Stimulated activated naive CD8-positive, alpha-beta T cell treated with anti-CD3 and anti-CD28 coated beads, Interleukin-15, Interleukin-2, amounts not matched to agents 100 ng/mL and 50 ng/mL, for 24 hours (primary cell): ENCODE measurements around the gene HOXA10.

Experiments
- H3K27ac Mint-ChIP-seq: one replicate; pipeline ENCODE4 v1.8.0; 2021; ENCODE audit warnings: mild to moderate bottlenecking, mixed read lengths
- H3K27me3 Mint-ChIP-seq: one replicate; pipeline ENCODE4 v1.8.0; 2021; ENCODE audit warnings: mixed read lengths
- H3K36me3 Mint-ChIP-seq: one replicate; pipeline ENCODE4 v1.8.0; 2021; ENCODE audit warnings: low read depth, mixed read lengths
- H3K4me1 Mint-ChIP-seq: one replicate; pipeline ENCODE4 v1.8.0; 2021; ENCODE audit warnings: low read depth, mixed read lengths
- H3K4me3 Mint-ChIP-seq: one replicate; pipeline ENCODE4 v1.8.0; 2021; ENCODE audit warnings: mild to moderate bottlenecking, mixed read lengths
- H3K9me3 Mint-ChIP-seq: one replicate; pipeline ENCODE4 v1.8.0; 2021; ENCODE audit warnings: mixed read lengths

Gene HOXA10

DNA sequence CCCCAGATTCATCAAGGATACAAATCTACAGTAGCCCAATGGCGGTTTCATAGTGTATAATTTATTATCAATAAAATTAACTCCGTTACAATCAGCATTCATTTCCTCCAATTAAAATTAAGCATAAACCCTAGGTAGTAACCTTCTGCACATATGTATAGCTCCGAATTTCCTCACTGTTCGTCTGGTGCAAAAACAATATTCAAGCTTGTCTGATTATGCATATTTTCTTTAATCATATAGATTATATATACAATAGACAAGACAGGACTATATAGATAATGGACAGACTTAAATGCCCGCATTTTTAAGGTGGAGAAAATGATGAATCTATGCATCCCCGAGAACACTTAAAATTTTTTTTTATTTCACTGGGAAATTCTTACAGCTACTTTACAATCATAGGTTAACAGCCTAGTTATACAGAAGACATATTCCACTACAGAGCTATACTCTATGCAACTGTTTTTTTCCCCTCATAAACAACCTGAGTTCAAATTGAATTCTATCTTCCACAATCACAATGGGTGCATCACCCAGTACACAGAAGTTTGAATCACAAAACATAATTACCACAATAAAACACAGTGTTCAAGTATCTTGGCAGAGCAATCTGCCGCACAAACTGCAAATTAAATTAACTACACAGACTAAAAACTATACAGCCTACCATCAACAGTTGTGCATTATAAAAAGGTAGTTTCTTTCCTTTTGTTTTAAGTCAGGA, 11.4 kb downstream of the HOXA10 start:
- Mint-ChIP-seq H3K27ac (no peak overlapping the region), H3K4me3 (no peak overlapping the region), H3K4me1 (peaks cover 48% of the 10 kb centered on the region), H3K36me3 (no peaks in the 10 kb centered on the region), H3K27me3 (peaks cover 81% of the 10 kb centered on the region), H3K9me3 (no peaks in the 10 kb centered on the region)

DNA sequence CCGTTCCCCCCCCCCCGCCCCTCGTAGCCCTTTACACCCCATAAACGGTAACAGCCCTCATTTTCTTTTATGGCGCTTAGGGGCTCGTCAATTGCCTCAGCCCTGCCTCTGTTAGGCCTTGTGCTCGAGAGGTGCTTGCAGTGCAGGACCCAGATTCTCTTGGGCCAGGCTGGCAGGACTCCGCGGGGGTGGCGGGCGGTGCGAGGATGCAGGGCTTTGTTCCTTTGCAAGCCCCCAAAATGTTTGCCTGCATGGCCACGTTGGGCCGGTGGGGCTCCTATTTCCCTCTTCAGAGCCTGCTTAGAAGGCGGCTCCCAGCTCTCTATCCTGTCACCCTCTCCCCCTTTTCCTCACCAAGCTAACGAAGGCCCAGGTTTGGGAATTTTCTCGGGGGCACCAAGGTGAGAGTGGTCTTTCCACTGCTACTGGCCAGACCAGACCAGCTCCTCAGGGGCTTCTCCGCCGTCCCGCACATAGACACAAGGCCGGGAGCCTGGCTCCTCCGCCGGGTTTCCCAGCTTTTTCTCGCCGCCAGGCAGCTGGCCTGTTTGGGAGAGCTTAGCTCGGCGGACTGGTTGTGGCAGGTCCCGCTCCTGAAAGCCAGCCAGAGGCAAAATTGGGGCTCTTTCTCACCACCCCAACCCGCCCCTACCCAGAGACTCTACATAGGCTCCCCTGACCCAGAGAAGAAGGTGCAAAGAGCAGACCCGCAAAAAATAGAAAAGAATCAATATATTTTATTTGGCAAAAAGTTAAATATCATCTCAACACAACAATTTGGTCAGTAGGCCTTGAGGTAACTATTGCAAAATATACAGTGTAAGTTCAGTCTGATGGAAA, 12.2 kb downstream of the HOXA10 start:
- H3K4me1 Mint-ChIP-seq = peaks cover 48% of the 10 kb centered on the region

DNA sequence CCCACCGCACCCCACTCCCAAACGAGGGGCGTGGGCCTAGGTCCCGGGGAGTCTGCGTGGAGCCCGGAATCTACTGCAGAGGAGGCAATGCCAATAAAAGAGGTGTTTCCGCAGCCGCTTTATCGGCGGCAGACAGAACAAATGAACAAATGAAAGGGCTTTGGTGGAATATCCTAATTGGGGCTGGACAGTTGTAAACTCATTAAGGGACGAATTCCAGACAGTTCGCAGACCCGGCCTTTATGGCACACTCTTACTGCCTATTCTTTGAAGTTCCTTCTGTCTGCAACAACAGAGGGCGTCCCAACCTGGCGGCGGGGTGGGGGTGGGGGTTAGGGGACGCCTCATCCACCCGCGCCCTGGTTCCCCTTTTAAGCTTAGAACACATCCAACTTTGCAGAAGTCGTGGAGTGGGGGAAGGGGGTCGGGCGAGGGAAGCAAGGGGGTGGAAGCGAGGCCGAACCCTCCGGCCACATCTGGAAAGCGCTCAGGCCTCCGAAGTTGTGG, 12.9 kb downstream of the HOXA10 start:
- Mint-ChIP-seq H3K4me1 (peaks cover 51% of the 10 kb centered on the region), H3K4me3 (peak overlapping the region; percentile 76), H3K36me3 (no peaks in the 10 kb centered on the region), H3K27ac (no peak overlapping the region), H3K9me3 (no peaks in the 10 kb centered on the region), H3K27me3 (peaks cover 80% of the 10 kb centered on the region)

More for the DNA sequence above, 12.2 kb downstream of the HOXA10 start:
- Mint-ChIP-seq H3K36me3 (no peaks in the 10 kb centered on the region), H3K27me3 (peaks cover 81% of the 10 kb centered on the region), H3K4me3 (no peak overlapping the region), H3K27ac (no peak overlapping the region), H3K9me3 (no peaks in the 10 kb centered on the region)

DNA sequence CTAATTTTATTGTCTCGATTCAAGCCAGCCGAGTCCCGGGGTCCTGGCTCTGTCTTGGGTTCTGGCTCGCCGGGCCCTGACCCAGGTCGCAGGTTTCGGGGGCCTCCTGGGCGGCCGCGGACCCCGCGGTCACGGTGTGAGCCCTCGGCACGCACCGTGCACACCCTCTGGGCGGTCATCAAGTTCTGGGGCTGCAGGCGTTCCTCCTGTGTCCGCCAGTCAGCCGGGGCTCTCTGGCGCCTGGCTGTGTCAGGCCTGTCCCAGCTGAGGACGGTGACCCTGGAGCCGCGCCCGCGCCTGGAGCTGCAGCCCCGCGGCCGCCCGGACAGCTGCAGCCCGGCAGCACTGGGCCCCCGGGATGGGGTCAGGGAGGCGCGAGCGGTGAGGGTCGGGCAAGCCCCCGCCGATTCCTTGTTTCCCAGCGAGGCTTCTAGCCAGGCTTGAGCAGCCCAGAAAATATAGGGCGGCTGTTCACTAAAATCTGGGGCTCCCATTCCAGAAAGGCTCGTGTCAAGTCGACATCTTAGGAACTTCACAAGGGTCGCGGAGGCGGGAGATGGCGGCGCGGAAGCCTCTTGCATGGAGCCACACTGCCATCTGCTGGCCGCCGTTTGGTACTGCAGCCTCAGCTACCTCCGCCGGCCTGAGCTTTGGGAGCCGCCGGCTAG, 13.4 kb downstream of the HOXA10 start:
- Mint-ChIP-seq H3K27ac (no peak overlapping the region), H3K27me3 (peaks cover 81% of the 10 kb centered on the region), H3K36me3 (no peaks in the 10 kb centered on the region), H3K9me3 (no peaks in the 10 kb centered on the region), H3K4me1 (peaks cover 49% of the 10 kb centered on the region), H3K4me3 (peak overlapping the region; percentile 76)

DNA sequence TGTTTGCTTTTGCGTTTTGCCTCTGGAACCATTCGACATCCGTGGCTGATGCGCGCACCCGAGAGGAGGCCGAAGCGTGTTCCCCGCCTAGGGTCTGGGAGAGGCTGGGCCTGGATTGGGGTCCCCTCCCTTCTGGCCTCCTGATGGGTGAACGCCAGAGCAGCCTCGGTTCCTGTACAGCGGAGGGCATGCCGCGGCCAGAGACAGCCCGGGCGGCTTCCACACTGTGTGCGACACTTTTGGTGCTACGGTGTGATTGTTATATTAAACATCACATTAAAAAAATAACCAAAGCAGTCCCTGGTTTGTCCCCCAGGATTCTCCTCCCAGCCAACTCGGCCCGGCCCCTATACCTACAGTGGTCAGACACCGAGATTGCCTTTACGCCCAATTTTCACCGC, 14.0 kb downstream of the HOXA10 start:
- peaks cover 83% of the 10 kb centered on the region for H3K27me3 Mint-ChIP-seq
- H3K36me3 Mint-ChIP-seq = no peaks in the 10 kb centered on the region
- H3K4me1 Mint-ChIP-seq = peaks cover 51% of the 10 kb centered on the region
- no peak overlapping the region for H3K27ac Mint-ChIP-seq
- H3K4me3 Mint-ChIP-seq = peak overlapping the region; percentile 40
- no peaks in the 10 kb centered on the region for H3K9me3 Mint-ChIP-seq

DNA sequence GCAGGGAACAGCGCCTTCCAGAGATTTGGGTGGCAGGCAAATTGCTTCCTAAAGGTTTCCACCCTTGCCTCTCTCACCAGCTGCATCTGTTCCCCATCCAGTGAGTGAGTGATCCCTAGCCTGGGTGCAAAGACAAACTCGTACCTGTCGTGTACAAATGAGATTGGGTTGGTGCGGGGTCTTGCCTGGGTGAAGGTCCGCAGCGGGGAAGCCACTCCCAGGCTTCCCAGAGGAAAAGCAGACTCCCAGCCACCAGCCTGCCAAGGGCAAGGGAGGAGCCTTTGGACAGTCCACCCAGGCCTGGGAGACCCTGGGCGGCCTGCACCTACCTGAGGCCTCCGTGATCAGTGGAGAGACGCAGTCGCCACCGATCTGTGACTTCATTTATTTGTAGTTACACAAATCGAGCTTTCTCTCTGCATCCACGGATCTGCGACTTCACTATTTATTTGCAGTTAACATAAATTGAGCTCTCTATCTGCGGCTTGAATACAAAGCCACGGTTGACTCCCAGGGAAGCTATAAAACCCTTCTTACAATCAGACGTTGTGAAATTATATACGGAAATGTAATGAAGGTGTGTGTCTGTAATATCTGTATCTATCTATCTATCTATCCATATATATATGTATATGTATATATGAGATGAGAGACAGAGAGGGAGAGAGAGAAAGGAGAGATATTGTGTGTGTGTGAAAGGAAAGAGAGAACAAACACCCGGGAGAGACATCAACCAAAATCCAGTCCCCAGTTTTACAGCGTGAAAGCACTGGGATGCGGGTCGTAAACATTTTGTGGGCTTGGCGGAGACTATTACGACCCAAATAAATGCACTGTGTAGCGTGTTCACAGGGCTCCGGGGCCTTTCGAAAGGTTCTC, 14.6 kb downstream of the HOXA10 start:
- Mint-ChIP-seq H3K27ac (no peak overlapping the region), H3K4me3 (peak overlapping the region; percentile 40), H3K36me3 (no peaks in the 10 kb centered on the region), H3K27me3 (peaks cover 85% of the 10 kb centered on the region), H3K9me3 (no peaks in the 10 kb centered on the region), H3K4me1 (peaks cover 54% of the 10 kb centered on the region)

DNA sequence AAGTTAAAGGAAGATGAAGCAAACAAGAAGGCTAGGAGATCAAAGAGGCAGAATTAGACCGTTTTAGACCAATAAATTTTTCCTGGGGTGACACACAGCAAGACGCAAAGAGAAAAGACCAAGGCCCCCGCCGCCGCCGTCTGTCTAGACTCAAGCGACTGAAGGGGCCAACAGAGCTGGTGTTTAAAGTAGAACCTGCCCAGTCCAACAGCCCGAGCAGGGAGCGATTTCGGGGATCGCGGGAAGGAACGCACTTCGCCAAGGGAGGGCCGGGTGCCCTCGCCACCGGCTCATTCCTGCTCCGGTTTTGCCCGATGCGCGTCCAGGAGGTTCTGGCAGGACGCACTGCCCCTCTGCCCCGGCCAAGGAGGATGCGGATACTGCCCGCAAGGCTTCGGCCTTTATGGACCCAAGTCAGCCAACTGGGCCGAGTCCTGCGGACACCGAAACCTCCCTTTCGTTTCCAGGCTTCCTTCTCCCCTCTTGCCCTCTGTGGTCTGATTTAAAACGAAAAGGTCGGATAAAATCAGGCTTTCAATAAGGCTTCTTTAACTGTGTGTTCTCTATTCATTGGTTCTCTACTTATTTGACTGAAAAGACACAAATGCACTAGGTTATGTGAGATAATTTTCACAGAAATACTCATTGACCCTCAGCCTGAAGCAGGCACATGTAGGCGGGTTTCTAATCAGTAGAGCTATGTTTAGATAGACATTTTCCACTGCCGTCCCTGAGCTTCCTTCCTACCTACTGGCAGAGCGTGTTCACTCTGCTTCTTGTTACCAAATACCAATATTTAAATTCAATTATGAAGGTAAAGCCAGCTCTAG, 15.5 kb downstream of the HOXA10 start:
- H3K4me1 Mint-ChIP-seq = peaks cover 52% of the 10 kb centered on the region
- peak overlapping the region; percentile 41 for H3K4me3 Mint-ChIP-seq
- no peaks in the 10 kb centered on the region for H3K9me3 Mint-ChIP-seq
- no peaks in the 10 kb centered on the region for H3K36me3 Mint-ChIP-seq
- H3K27me3 Mint-ChIP-seq = peaks cover 86% of the 10 kb centered on the region
- H3K27ac Mint-ChIP-seq = peak overlapping the region; percentile 36

DNA sequence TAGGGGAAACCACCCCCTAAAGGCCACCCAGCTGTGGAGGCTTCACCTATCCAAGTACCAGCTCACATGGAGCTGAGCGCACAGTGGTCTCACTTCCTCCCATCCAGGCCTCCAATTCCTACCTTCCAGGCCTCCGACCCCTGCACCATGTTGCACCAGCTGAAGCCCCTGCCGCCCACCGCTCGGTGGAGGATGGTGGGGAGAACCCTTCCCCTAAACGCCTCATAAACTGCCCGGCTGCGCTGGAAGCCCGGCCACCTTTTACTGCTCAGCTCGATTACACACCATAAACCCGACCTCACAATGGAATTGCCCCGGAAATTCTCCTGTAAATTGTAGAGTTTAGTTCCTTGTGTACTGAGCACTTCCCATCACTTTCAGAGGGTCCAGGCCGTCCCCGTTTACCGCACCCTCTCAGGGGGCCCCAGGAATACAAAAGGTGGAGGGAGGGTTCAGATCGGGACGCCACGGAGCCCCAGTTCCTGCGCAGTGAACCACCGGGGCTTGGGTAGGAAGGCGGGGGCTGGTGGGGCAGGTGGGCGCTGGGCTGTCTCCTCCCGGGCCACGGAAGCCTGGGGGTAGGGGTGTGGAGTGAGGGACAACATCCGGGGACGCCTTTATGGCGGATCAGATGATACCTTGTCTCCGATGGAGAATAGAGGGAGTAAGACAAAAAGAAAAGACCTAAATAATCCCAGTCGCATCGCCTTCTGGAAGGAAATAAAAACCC, 16.3 kb downstream of the HOXA10 start:
- Mint-ChIP-seq H3K9me3 (no peaks in the 10 kb centered on the region), H3K36me3 (no peaks in the 10 kb centered on the region), H3K4me3 (peak overlapping the region; percentile 15), H3K4me1 (peaks cover 51% of the 10 kb centered on the region), H3K27ac (peak overlapping the region; percentile 32), H3K27me3 (peaks cover 86% of the 10 kb centered on the region)

DNA sequence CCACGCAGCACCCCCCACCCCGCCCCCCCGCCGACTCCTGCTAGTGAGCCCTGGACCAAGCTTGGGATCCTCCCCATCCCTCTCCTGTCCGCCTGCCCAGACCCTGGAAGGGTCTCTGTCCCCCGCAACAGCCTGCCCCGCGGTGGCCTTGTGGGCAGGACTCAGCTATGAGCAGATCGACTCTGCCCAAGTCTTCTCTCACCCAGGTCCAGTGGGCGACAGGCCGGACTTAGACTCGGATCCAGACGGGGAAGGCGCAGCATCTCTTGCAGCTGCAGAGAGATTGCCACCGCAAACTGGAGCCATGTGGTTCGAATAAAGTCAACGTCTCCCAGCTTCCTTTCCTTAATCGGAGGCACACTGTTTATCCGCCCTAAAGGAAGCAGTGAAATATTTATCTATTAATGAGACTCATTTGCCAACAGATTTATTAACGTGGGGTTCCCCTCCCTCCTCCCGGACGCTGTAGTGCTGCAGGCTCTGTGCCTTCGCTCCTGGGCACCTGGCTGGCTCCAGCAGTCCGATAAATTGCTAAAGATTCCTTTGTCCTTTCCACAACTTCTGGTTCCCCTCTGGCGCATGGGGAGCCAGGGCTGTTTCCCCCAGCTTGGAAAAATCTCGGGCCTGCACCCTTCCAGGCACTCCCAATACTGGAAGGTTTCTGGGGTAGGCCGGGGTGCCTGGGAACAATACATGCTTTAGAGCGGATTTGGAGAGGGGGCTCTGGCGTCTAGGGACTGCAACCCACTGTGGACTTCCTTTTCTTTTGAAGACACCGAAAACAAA, 17.0 kb downstream of the HOXA10 start:
- no peak overlapping the region for H3K27ac Mint-ChIP-seq
- peaks cover 84% of the 10 kb centered on the region for H3K27me3 Mint-ChIP-seq
- H3K9me3 Mint-ChIP-seq = no peaks in the 10 kb centered on the region
- H3K36me3 Mint-ChIP-seq = no peaks in the 10 kb centered on the region
- H3K4me3 Mint-ChIP-seq = peak overlapping the region; percentile 32
- H3K4me1 Mint-ChIP-seq = peaks cover 52% of the 10 kb centered on the region

DNA sequence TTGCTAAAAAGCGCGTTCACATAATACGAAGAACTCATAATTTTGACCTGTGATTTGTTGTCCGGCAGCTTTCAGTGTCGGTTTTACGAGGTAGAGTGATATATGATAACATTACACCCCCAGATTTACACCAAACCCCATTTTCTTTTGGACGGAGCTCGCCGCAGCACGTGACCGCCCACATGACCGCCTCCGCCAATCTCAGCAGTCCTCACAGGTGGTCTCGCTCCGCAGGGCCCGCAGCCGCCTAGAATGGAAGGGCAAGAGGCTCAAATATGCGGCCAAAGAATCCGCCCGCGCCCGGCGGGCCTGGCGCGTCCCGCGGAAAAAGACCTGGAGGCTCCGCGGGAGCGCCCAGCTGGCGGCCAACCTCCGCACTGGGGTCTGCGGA, 17.6 kb downstream of the HOXA10 start, which contains the start of gene HOXA7:
Gene HOXA7, minus strand, starts transcription at position 168 of the 391 bp plus-strand sequence. Its CDS starts 130 bp downstream, at position 38.
- H3K36me3 Mint-ChIP-seq = no peaks in the 10 kb centered on the region
- H3K27me3 Mint-ChIP-seq = peaks cover 87% of the 10 kb centered on the region
- peaks cover 58% of the 10 kb centered on the region for H3K4me1 Mint-ChIP-seq
- H3K9me3 Mint-ChIP-seq = no peaks in the 10 kb centered on the region
- H3K4me3 Mint-ChIP-seq = peak within 1 kb of the TSS; percentile 69
- H3K27ac Mint-ChIP-seq = peak within 1 kb of the TSS; percentile 65

DNA sequence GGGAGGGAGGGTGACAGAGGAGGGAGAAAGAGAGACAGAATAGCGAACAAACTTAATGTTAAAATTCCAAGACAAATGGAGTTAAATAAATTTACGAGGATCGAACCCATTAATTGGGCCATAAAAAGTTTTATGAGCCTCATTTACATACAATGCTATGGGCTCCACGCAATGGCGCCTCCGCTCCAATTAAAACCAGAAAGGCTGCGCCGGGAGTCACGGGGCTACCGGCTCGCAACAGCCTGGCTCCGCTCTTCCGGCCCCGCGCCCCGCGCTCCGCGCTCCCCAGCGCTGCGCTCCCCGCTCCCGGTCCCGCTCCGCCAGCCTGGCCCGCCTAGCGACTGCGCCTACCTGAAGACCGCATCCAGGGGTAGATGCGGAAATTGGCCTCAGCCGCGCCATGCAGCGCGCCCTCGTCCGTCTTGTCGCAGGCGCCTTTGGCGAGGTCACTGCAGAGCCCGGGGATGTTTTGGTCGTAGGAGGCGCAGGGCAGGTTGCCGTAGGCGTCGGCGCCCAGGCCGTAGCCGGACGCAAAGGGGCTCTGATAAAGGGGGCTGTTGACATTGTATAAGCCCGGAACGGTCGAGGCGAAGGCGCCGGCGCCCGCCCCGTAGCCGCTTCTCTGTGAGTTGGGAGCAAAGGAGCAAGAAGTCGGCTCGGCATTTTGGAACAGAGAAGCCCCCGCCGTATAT, 18.2 kb downstream of the HOXA10 start:
- no peaks in the 10 kb centered on the region for H3K9me3 Mint-ChIP-seq
- H3K27me3 Mint-ChIP-seq = peaks cover 90% of the 10 kb centered on the region
- peak overlapping the region; percentile 65 for H3K27ac Mint-ChIP-seq
- peaks cover 60% of the 10 kb centered on the region for H3K4me1 Mint-ChIP-seq
- H3K36me3 Mint-ChIP-seq = no peaks in the 10 kb centered on the region
- peak overlapping the region; percentile 69 for H3K4me3 Mint-ChIP-seq
